Gastroesophageal sphincter (tissue), 3 donors: ENCODE measurements around the gene PCSK5.

Experiments
- CTCF ChIP-seq, 4 experiments: fragments of 200-600 bp in 2 of 4; fragments of 450-650 bp in 2 of 4; sonication (generic) in 1 of 4; IDR thresholded peaks; one replicate each; pipeline ENCODE4 v1.5.1; 2017 to 2019; ENCODE audit warnings: antibody characterized with exemption in 4 of 4, mild to moderate bottlenecking in 2 of 4, moderate library complexity in 2 of 4
- EP300 ChIP-seq: sonication (generic); formaldehyde crosslinking; IDR thresholded peaks from one replicate; pipeline ENCODE4 v1.6.1; 2017; ENCODE audit warnings: antibody characterized with exemption, mild to moderate bottlenecking
- POLR2A ChIP-seq, 2 donors: fragments of 450-650 bp; IDR thresholded peaks; one replicate each; pipeline ENCODE4 v1.6.1; 2017; ENCODE audit warnings: antibody characterized with exemption in 2 of 2, mild to moderate bottlenecking in 2 of 2, moderate library complexity in 1 of 2
- POLR2AphosphoS5 ChIP-seq: sonication (generic); formaldehyde crosslinking; IDR thresholded peaks from one replicate; pipeline ENCODE4 v1.6.1; 2017; ENCODE audit warnings: antibody characterized with exemption

DNA sequence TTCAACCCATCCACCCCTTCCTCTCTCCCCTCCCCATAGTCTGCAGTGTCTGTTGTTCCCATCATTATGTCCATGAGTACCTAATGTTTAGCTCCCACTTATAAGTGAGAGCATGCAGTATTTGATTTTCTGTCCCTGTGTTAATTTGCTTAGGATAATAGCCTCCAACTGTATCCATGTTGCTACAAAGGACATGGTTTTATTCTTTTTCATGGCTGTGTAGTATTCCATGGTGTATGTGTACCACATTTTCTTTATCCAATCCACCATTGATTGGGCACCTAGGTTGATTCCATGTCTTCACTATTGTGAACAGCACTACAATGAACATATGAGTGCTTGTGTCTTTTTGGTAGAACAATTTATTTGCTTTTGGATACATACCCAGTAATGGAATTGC lies 187.1 kb downstream of the PCSK5 start:
- TF ChIP-seq CTCF (IDR thresholded peaks at IDR 0.05) = no peak
- TF ChIP-seq POLR2AphosphoS5 = no peak
- no peak for TF ChIP-seq POLR2A (IDR thresholded peaks at IDR 0.05)
- no peak for TF ChIP-seq EP300
